ENCODE results near the gene ALG14. TPM values are rescaled to one million over a fixed set of nuclear protein-coding genes. Genes with fewer than 3 reads are reported as not detected.

The ALG14 gene
- total RNA-seq, 1 donor from 2014 or later, result 3.4 TPM

DNA sequence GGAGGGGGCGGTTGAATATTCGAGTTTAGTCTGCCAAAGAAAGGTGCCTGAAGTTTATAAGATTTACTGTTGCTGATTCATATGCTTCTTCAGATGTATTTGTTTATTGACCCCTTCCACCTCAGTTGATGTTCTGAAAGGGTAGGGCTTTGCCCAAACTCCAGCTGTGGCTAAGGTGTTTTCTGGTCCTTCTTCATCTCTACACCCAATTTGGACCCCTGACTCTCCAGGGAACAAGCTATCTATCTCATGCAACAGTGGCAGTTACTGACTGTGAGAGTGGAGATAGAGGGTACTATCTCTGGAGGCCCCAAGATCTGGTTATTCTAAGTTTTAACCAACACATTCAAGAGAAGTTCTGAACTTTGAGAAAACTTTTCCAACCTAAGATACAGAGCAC, 12.6 kb upstream of the ALG14 start:
- no peaks in the 10 kb centered on the region for H3K27me3 ChIP-seq
- no peaks in the 10 kb centered on the region for H3K4me1 ChIP-seq
- TF ChIP-seq, protein P1, sequence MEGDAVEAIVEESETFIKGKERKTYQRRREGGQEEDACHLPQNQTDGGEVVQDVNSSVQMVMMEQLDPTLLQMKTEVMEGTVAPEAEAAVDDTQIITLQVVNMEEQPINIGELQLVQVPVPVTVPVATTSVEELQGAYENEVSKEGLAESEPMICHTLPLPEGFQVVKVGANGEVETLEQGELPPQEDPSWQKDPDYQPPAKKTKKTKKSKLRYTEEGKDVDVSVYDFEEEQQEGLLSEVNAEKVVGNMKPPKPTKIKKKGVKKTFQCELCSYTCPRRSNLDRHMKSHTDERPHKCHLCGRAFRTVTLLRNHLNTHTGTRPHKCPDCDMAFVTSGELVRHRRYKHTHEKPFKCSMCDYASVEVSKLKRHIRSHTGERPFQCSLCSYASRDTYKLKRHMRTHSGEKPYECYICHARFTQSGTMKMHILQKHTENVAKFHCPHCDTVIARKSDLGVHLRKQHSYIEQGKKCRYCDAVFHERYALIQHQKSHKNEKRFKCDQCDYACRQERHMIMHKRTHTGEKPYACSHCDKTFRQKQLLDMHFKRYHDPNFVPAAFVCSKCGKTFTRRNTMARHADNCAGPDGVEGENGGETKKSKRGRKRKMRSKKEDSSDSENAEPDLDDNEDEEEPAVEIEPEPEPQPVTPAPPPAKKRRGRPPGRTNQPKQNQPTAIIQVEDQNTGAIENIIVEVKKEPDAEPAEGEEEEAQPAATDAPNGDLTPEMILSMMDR (IDR thresholded peaks at IDR 0.05), result no peak
- ATAC-seq, result no peak
- H3K9me3 ChIP-seq, result no peaks in the 10 kb centered on the region
- no peak overlapping the region for H3K4me3 ChIP-seq
- H3K27ac ChIP-seq, result no peak overlapping the region
- DNase-seq, result no peak
- intact Hi-C loops (cut with DNase I), result no loop called here
- no peaks in the 10 kb centered on the region for H3K36me3 ChIP-seq

DNA sequence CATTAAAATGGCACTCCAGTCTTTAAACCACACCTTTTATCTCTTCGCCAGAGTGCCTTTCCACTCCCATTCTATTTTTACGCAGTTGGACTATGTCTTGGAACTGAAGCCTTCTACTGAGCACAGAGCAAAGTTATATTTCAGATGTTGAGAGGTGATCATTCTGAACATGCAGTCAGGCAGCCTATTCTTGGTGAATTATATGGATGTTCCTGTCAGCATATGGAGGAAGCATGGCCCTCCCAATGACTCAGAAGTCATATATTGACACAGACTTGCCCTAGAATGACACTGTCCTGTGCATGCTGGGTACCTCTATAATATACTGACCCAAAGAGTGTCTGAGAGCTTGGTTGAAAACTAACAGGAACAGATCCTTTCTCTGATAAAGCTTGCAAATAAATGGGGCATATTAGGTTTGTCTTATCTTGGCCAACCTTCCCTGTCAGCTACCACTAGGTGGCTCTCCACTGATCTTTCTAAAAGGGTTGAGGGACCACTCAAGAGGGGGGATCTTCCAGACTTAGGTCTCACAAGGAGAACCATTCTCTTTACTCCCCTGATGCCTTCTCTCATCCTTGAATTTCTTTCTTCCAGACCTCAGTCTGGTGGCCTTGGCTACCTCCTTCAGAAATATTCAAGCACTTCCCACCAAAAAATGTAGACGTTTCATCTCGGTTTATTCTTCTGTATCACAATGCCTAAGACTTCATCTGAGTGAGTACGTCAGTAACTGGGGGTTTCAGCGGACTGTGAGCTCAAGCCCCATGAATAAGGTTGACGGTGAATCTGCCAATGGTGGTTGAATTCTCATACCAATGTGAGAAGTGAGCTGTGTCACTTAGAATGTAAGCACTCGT, 11.8 kb upstream of the ALG14 start:
- no peak for DNase-seq
- ATAC-seq, result peak; percentile 84
- Histone ChIP-seq H3K36me3 (no peaks in the 10 kb centered on the region), H3K4me3 (no peak overlapping the region), H3K9me3 (no peaks in the 10 kb centered on the region), H3K27ac (no peak overlapping the region), H3K27me3 (no peaks in the 10 kb centered on the region), H3K4me1 (no peaks in the 10 kb centered on the region)
- TF ChIP-seq, protein P1 (IDR thresholded peaks at IDR 0.05), result peak; percentile 67
- intact Hi-C loops (cut with DNase I), result no loop called here

DNA sequence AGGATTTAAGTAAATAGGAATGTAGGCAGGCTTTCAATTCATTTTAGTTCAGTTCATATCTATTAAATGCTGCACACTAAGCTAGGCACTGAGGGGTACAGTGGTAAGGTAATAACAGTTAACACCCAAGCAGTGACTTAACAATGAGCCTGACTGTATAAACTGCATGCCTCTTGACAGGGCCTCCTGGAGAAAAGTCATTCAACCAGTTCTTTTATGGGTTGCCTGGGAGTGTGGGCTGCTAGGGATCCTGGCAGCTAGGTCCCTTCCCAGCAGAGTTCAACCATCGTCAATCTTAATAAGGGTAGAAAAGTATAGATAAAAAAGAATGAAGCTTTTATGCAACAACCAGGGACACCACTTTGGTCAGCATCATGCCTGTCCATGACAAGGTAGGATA, 8.1 kb upstream of the ALG14 start:
- H3K27me3 ChIP-seq, result no peaks in the 10 kb centered on the region
- no peaks in the 10 kb centered on the region for H3K9me3 ChIP-seq
- no peaks in the 10 kb centered on the region for H3K36me3 ChIP-seq
- intact Hi-C loops (cut with DNase I), result no loop called here
- H3K4me3 ChIP-seq, result no peak overlapping the region
- no peak for DNase-seq
- TF ChIP-seq, protein P1 (IDR thresholded peaks at IDR 0.05), result no peak
- no peak for ATAC-seq
- H3K4me1 ChIP-seq, result no peaks in the 10 kb centered on the region
- H3K27ac ChIP-seq, result no peak overlapping the region

DNA sequence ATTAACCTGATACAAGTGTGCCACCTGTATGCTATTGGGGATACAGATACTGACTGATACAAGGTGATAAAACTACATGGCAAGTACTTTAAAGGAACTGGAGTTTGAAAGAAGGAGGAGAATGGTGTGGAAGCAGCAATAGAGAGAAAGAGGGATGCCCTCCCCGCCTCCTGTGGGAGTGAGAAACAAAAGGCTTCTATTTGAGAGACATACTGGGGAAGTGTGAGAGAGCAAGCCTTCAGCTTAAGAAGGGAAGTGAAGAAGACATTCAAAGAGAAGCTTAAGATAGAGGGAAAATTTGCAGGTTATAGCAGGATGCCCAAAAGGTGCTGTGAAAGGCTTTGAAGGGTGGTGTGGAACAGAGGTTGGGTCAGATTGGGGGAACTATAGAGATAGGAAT, 7.7 kb upstream of the ALG14 start:
- Histone ChIP-seq H3K9me3 (no peaks in the 10 kb centered on the region), H3K36me3 (no peaks in the 10 kb centered on the region), H3K4me1 (no peaks in the 10 kb centered on the region), H3K4me3 (no peak overlapping the region), H3K27ac (no peak overlapping the region), H3K27me3 (no peaks in the 10 kb centered on the region)
- DNase-seq (no peak), ATAC-seq (no peak)
- TF ChIP-seq, protein P1 (IDR thresholded peaks at IDR 0.05), result no peak
- intact Hi-C loops (cut with DNase I), result no loop called here

DNA sequence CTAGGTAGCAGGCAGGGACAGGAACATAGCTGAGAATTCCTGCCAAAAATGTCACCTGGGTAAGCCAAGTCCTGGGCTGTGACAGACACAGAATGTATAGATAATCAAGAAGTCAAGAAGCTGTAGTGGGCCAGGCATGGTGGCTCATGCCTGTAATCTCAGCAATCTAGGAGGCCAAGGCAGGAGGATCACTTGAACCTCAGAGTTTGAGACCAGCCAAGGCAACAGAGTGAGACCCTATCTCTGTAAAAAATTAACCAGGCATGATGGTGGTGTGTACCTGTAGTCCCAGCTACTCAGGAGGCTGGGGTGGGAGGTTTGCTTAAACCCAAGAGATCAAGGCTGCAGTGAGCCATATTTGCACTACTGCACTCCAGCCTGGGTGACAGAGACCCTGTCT, 3.3 kb upstream of the ALG14 start:
- TF ChIP-seq, protein P1 (IDR thresholded peaks at IDR 0.05), result no peak
- Histone ChIP-seq H3K36me3 (no peaks in the 10 kb centered on the region), H3K4me1 (peaks cover 8% of the 10 kb centered on the region), H3K27ac (no peak overlapping the region), H3K27me3 (no peaks in the 10 kb centered on the region), H3K9me3 (no peaks in the 10 kb centered on the region), H3K4me3 (no peak overlapping the region)
- ATAC-seq (no peak), DNase-seq (no peak)
- intact Hi-C loops (cut with DNase I), result no loop called here

Data from upper lobe of right lung (tissue), 1 donor.